HG03378 (cell line): ENCODE data around the gene RAB1A.
"Not testable (repeated sequence)": the region's sequence is repeated elsewhere in the genome, so short reads cannot be mapped to it uniquely, and the experiment has no call there.

Source experiments
- ATAC-seq: cut with Tn5 transposase; IDR thresholded peaks from one replicate; pipeline ENCODE4 v1.9.1; 2021; ENCODE audit warnings: mild to moderate bottlenecking, moderate library complexity; ENCODE audit not compliant: unreplicated experiment

The RAB1A gene

DNA sequence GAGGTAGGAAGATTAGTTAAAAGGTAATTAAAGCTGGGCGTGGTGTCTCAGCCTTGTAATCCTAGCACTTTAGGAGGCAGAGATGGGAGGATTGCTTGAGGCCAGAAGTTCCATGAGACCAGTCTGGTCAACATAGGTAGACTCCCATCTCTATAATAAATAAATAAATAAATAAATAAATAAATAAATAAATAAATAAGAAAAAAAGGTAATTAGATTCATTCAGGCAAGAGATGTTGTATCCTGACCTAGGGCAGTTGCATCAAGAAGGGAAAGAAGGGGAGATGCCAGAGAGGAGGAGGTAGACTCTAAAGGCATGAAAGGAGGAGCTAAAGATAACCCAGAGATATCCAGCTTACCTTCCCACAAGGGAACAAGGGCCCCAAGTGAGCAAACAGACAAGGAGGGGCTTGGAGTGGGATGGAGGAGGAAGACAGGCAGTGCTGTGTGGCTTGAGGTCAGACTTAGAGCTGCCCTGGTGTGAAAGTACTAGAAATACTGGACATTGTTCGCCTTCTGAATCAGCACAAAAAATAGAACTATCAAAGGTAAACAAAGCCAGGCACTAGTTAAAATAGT lies 7.4 kb upstream of the RAB1A start:
- no peak for ATAC-seq

DNA sequence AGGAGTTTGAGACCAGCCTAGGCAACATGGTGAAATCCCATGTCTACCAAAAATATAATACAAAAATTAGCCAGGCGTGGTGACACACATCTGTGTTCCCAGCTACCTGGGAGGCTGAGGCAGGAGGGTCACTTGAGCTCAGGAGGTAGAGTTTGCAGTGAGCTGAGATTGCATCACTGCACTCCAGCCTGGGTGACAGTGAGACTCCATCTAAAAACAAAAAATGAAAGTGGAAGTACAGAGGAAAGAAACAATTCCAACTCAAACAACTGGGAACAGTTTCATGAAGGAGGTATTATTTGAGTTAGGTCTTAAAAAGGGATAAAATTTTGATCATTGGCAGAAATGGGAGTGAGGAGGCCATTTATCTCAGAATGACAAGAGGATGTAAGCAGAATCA lies 6.3 kb upstream of the RAB1A start:
- no peak for ATAC-seq

DNA sequence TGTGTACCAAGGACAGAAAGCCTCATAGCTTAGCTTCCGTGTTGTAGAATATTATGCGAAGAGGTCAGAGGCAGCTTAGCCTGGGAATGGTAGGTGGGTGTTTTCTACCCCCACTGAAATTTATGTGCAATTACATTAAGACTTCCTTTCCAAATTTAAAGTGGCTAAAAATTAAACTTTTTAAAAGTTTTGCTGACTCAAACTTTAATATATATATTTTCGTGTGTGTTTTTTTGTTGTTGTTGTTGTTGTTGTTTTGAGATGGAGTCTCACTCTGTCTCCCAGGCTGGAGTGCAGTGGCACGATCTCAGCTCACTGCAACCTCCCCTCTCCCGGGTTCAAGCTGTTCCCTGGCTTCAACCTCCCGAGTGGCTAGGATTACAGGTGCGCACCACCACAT lies 4.3 kb upstream of the RAB1A start:
- ATAC-seq = no peak

DNA sequence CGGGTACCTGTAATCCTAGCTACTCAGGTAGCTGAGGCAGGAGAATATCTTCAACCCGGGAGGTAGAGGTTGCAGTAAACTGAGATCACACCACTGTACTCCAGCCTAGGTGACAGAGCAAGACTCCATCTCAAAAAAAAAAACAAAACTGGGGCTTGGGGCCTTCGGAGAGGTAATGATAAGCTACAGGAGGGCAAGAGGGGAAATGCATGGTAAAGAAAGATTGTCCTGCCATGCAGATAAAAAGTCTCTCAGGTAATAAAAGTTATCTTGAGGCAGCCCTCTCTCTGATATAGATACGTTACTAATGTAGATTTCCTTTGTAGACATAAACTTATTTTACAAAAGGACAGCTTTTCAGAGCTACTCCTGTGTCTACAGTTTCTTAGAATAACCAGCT lies 3.7 kb upstream of the RAB1A start:
- ATAC-seq = no peak

DNA sequence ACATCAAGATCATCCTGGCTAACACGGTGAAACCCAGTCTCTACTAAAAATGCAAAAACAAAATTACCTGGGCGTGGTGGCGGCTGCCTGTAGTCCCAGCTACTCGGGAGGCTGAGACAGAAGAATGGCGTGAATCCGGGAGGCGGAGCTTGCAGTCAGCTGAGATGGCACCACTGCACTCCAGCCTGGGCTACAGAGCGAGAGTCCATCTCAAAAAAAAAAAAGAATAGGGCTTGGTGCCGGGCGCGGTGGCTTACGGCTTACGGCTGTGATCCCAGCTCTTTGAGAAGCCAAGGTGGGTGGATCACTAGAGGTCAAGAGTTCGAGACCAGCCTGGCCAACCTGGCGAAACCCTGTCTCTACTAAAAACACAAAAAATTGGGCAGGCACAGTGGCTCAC lies 3.0 kb upstream of the RAB1A start:
- not testable (repeated sequence) for ATAC-seq

DNA sequence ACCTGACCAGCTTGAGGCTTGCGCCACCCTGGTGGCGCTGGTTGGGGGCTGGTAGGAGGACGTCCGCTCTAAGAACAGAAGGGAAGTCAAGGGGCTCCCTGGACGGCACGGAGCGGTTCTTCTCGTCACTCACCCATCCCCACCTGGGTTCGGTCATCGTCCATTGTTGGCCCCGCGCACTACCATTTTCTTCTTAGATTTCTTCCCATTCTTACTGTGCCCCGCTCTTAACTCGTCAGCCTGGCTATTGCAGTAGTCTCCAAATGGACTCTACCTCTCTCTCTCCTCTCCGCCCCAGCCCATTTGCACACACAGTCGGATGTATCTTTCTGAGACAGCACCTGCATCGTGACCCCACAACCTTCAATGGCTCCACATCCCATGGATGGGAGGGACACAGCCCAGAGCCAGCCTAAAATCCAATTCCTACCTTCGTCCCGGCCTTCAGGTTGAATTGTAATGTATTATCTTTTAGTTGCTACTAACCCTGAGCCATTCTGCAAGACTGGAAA lies 814 bp upstream of the RAB1A start:
- ATAC-seq = no peak

DNA sequence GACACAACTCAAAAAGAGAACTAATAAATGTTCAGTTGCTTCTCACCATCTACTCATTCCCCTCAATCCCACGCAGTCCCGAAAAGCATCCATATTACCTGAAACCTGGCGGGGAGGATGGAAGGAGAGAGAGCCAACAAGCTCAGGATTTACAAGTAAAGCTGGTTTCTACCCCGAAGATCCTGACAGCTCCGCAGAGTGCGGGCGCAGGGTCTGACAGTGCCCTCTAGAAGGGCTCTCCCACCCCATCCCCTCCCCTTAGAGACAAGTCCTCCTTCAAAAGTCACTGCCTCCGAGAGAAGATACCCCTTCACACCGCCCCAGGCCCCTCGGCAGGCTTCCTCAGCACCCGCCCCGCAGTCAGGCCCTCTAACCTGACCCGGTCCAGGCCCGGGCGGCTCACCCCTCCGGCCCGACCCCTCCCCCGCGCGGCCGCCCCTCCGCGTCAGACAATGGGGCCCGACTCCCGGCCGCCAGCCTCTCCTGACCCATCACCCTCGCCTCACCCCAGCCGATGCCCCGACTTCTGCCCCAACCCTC lies 550 bp downstream of the RAB1A start:
- ATAC-seq = no peak

DNA sequence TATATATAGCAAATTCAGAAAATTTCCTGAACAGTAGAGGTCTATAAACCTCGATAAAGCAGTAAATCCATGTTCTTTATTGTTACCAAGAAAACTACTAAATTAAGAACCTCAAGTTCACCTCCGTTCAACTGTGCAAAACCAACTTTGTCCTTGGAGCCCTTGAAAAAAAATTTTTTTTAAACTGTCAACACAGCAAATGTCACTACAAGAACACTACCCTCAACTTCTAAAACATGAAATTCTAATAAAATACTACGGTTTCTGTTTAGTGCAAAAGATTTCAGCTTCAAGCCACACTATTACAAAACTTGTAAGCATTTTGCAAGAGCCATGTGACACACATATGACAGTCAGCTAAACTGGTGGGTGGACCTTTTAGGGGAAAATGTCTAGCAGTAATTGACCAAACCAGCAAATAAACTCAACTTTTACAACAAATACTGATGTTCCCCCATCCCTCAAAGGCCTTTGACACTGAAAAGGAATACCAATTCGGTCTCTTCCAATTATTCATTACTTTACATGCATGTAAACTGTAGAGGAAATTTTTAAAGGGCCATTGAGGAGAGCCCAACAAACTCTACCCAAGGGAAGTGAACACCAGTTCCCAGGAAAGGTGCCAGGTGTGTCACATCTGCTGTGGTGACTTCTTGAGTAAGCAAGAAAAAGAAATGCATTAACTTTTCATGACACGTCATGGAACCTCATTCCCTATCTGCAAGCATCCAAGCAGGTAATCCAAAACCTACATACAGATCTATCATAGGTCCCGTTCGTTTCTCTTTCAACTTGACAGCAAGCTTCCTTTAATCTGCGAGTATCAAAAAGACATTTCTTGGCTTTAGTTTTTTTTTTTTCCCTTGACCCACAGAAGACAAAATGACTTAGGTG lies 1.4 kb downstream of the RAB1A start:
- no peak for ATAC-seq

DNA sequence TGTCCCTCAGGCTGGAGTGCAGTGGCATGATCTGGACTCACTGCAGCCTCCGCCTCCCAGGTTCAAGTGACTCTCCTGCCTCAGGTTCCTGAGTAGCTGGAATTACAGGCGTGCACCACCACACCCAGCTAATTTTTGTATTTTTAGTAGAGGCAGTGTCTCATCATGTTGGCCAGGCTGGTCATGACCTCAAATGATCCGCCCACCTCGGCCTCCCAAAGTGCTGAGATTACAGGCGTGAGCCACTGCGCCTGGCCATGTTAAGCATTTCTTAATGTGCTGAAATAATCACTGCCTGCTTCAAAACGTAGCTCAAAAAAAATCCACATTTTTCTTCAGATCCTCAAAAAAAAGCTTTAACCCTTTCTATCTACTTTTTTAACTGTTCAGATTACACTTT lies 4.4 kb downstream of the RAB1A start:
- not testable (repeated sequence) for ATAC-seq

DNA sequence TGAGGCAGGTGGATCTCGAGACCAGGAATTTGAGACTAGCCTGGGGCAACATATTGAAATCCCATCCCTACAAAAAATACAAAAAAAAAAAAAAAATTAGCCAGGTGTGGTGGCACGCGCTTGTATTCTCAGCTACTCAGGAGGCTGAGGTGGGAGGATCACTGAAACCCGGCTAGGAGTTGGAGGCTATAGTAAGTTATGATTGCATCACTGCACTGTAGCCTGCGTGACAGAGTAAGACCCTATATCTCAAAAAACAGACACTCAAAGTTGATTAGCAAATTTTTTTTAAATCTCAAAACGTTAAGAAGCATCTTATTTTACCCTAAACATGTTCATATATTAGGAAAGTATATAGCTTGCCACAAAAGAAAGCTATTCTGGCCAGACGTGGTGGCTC lies 7.6 kb downstream of the RAB1A start:
- no peak for ATAC-seq

DNA sequence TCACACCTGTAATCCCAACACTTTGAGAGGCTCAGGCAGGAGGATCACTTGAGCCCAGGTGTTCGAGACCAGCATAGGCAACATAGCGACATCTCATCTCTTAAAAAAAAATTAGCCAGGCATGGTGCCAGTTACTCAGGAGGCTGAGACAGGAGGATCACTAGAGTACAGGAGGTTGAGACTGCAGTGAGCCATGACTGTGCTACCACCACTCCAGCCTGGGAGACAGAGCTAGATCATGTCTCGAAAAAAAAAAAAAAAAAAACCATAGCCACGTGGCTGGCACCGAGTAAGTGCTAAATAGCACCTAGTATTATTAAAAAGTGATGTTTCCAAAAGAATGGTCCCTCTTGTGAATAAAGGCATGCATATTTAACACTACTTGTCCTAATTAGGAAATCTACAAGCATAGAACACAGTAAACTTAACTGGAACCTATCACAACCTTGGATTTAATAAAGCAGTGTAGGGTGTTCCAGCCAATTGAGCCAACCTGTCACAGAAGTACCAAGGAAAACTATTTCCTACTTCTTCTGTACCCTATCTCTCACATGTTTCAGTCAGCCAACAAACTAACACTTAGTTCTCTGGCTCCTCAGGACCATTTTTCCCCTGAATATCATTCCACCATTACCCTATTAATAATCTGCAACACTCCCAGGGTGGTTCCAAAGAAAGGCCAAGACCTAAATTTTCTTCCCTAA lies 8.8 kb downstream of the RAB1A start:
- ATAC-seq = no peak

DNA sequence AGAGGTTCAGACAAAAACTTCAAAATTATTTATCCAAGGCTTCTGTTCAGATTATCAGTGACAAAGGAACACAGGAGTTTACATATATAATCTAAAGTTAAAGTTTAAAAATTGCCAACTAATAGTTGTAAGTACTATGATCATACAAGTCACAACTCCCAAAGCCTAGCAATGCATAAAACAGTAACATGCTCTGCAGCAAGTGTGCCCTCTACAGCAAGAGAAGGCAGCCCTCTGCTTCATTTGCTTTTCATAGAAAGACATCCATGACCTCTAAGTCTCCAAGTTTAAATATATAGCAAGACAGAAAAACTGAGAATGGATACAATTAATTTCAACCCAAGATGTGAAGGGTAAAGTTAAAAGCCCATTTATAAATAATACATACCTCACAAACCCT lies 13.3 kb downstream of the RAB1A start:
- ATAC-seq = no peak

DNA sequence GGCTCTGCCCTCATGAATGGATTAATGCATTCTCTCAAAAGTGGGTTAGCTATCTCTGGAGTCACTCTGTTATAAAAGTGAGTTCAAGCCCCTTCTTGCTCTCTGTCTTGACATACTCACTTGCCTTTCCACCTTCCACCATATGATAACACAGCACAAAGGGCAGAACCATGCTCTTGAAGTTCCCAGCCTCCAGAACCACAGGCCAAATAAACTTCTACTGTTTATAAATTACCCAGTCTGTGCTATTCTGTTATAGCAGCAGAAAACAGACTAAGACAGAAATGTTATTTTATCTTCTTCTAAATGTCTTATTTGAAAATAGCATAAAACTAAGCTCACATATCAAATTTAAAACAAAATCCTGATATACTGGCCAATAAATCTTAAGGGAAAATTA lies 15.0 kb downstream of the RAB1A start:
- ATAC-seq = no peak

DNA sequence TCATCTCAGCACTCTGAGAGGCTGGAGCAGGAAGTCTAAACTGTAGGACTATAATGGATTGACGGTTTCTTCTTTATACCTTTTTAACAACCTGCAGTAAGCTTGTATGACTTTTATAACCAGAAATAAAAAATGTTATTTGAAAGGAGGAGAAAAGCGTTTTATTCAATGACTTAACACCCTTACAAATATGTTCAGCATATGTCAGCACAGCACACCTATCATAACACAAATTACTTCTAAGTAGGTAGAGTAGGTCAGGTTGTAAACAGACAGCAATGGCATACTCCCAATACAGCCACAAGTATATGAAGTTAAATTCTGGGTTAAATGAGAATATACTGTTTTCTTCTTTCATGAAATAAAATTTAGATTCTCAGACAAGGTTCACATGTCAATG lies 16.1 kb downstream of the RAB1A start:
- ATAC-seq = no peak

DNA sequence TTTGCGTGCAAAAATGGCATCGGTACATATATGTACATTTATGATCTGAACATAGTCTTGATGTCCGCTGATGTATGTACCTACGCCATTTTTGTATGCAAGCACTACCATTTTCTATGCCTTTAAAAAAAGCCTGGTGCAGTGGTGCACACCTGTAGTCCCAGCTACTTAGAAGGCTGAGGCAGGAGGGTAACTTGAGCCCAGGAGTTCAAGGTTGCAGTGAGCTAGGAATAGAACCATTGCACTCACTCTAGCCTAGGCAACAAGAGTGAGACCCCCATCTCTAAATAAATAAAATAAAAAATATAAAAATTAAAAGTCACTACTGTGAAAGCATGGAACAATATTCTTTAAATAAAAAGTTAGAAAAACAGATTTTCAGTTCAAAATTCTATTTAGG lies 16.7 kb downstream of the RAB1A start:
- no peak for ATAC-seq

DNA sequence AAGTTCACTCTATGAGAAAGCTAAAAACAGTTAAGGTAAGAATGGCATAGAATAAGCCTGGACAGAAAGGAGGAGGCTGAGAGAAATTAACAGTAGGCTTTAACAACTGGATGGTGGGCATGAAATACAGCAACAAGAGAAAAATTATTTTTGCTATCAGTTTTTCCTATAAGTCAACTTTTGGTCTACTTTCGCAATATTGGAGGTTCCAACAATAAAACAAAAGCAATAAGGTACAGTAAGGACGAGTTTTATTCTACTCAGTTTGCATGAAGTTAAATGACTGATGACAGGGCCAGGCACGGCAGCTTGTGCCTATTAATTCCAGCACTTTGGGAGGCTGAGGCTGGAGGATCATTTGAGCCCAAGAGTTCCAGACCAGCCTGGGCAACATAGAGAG lies 17.3 kb downstream of the RAB1A start:
- no peak for ATAC-seq

DNA sequence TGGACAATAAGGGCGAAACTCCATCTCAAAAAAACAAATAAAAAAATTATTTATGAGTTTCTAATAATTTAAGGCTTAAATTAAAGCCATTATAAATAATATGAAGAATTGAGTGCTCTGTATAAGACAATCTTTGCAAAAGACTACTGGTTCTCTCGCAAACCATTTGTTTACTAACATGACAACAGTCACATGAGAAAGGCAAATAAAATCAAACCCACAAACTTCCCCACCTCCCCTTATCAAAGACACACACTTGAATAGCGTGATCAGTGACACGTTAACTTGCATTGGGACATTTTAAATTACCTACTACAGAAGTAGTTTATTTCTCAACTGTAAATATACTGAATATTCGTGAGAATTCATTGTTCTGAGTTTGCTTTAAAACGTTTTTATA lies 21.1 kb downstream of the RAB1A start:
- ATAC-seq = no peak

DNA sequence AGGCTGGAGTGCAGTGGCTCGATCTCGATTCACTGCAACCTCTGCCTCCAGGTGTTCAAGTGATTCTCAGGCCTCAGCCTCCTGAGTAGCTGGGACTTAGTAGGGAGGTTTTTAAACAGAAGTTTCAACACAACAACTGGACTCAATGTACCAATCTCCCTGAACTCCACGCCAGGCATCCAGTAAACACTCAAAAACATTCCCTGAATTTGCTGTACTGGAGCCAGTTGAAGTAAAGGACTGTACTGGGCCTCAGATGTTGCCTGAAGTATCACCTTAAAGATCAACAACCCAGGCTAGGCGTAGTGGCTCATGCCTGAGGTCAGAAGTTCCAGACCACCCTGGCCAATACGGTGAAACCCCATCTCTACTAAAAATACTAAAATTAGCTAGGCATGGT lies 22.4 kb downstream of the RAB1A start:
- ATAC-seq = no peak

DNA sequence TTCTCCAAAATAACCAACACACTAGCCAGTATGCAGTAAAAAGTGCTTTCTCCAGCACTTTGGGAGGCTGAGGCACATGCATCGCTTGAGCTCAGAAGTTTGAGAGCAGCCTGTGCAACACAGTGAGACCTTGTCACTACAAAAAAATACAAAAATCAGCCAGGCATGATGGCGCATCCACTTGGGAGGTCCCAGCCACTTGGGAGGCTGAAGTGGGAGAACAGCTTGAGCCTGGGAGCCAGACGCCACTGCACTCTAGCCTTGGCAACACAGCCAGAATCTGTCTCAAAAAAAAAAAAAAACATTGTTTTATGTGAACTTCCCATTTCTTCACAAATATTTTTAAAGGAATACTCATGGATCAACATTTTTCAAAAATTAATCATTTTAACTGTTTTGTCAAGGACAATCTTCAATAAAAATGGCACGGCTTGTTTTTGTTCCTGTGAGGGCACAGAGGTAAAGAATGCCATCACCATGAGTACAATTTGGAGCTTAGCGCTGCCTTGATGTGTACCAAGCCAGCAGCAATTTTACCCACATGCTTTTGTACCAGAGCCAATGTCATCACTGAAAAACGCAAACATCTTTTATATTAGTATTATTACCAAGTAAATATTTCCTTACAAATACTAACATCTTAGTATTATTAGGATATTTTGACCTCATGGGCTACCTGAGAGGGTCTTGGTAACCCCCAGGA lies 26.7 kb downstream of the RAB1A start:
- no peak for ATAC-seq

DNA sequence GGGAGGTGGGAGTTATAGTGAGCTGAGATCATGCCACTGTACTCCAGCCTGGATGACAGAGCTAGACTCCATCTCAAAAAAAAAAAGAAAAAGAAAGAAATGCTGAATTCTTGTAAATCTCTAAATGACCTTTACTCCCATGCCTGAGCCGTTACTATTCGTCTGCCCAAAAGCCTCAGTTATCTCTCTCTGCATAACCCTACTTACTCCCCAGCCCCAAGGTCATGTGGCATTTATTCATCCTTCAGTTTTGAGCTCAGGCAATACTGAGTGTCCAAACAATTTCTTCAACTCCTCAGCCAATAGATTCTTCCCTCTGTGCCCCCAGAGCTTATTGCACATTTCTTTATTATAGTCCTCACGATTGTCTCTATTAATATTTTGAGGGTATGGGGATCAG lies 28.8 kb downstream of the RAB1A start:
- ATAC-seq = no peak

DNA sequence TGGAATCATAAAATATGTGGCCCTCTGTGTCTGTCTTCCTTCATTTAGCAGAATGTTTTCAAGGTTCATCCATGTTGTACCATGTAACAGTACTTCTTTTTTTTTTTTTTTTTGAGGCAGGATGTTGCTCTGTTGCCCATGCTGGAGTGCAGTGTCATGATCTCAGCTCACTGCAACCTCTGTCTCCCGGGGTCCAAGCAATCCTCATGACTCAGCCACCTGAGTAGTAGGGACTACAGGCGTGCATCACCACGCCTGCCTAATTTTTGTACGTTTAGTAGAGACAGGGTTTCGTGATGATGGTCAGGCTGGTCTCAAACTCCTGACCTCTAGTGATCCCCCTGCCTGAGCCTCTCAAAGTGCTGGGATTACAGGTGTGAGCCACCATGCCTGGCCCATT lies 31.2 kb downstream of the RAB1A start:
- ATAC-seq = no peak
